Lung (tissue), 12 donors: ENCODE results near the gene APAF1. TPM values are rescaled to one million over a fixed set of nuclear protein-coding genes. Genes with fewer than 3 reads are reported as not detected.
A peak's percentile ranks its signal among the peaks of the same experiment; 100 is the strongest.

ENCODE experiments used
- ATAC-seq: fragments of 200-7000 bp; cut with Tn5 transposase; one replicate; pipeline ENCODE4 v1.9.1; 2020; ENCODE audit warnings: moderate number of reproducible peaks; ENCODE audit not compliant: insufficient read depth, low FRiP score
- DNase-seq, 3 donors: peaks; one replicate each; pipeline ENCODE4 v3.0.0-alpha.2; 2013 to 2017
- H3K27ac ChIP-seq, 2 donors: one replicate each; pipeline ENCODE4 v1.5.1; 2013; ENCODE audit warnings: mild to moderate bottlenecking in 2 of 2, moderate library complexity in 2 of 2, control low read depth in 1 of 2, inconsistent platforms in 1 of 2, low read depth in 1 of 2, low read length in 1 of 2
- H3K27me3 ChIP-seq, 3 donors: one replicate each; pipeline ENCODE4 v1.5.1; 2013; ENCODE audit warnings: low read length in 2 of 3; ENCODE audit not compliant: control insufficient read depth in 3 of 3, insufficient read depth in 3 of 3
- H3K36me3 ChIP-seq, 4 donors: one replicate each; pipeline ENCODE4 v1.5.1; 2013; ENCODE audit warnings: low read length in 4 of 4, mild to moderate bottlenecking in 1 of 4, moderate library complexity in 1 of 4; ENCODE audit not compliant: control insufficient read depth in 4 of 4, insufficient read depth in 4 of 4
- H3K4me1 ChIP-seq, 5 donors: one replicate each; pipeline ENCODE4 v1.5.1; 2013; ENCODE audit warnings: low read length in 5 of 5, mild to moderate bottlenecking in 2 of 5, moderate library complexity in 1 of 5; ENCODE audit not compliant: control insufficient read depth in 5 of 5, insufficient read depth in 5 of 5
- H3K4me3 ChIP-seq: one replicate; pipeline ENCODE4 v1.5.1; 2013; ENCODE audit warnings: mild to moderate bottlenecking, control low read depth, moderate library complexity
- H3K9ac ChIP-seq, 2 donors: one replicate each; pipeline ENCODE4 v1.5.1; 2013; ENCODE audit warnings: low read length in 2 of 2, control low read depth in 1 of 2; ENCODE audit not compliant: insufficient read depth in 1 of 2
- H3K9me3 ChIP-seq, 4 donors: one replicate each; pipeline ENCODE4 v1.5.1; 2013; ENCODE audit warnings: low read length in 3 of 4, mild to moderate bottlenecking in 1 of 4, moderate library complexity in 1 of 4; ENCODE audit not compliant: control insufficient read depth in 4 of 4, insufficient read depth in 3 of 4
- CTCF ChIP-seq: IDR thresholded peaks from 2 replicates; pipeline ENCODE4 v1.5.1; 2012; ENCODE audit warnings: mild to moderate bottlenecking; ENCODE audit errors: control extremely low read depth, extremely low read depth
- WGBS, 2 donors: extraction: QIAGEN DNeasy Blood & Tissue Kit; methylation state at CpG; one replicate each; pipeline ENCODE4 v1.1.7; 2013; 5-methylcytosine and 5-hydroxymethylcytosine counted together
- polyA plus RNA-seq, 2 donors: library from polyadenylated mRNA; stranded (reverse); fragments of 200-250 nt; gene quantifications; one replicate each; pipeline ENCODE4 v1.2.1, GENCODE V29; 2013
- total RNA-seq, 2 donors: library from RNA; depleted of rRNA in 1 of 2; stranded (reverse); fragments of >200 nt in 1 of 2; gene quantifications; one replicate each; pipeline ENCODE4 v1.2.1, GENCODE V29; 2014 to 2021
- donor health status: control.
- donor health status: control.
- donor health status: Bipolar disorder and iron deficiency.
- donor health status: healthy.
- donor health status: DM: yes; HTN: yes; CAD: no.

The APAF1 gene
- total and polyA plus RNA-seq, 4 donors: 6.6 to 53.2 (median 13.7) TPM

- TF ChIP-seq CTCF: no peak
- Histone ChIP-seq H3K9me3 (peaks cover 0 to 6% (median 0%) of the 10 kb centered on the region in 4 donors), H3K4me3 (no peak overlapping the region), H3K27ac (no peak overlapping the region), H3K36me3 (peaks cover 0 to 2% (median 0%) of the 10 kb centered on the region in 4 donors), H3K9ac (no peak overlapping the region), H3K4me1 (peaks cover 0 to 50% (median 14%) of the 10 kb centered on the region in 5 donors), H3K27me3 (peaks cover 0 to 2% (median 0%) of the 10 kb centered on the region in 3 donors)
- no peak for ATAC-seq
- DNase-seq: no peak
- 88 to 95% methylated on average over 4 of the region's 4 CpGs for WGBS, 2 donors
Measured at GRCh38 chr12:98741196-98741555, 96.1 kb downstream of the APAF1 start.

- TF ChIP-seq CTCF: no peak
- peaks cover 0 to 6% (median 0%) of the 10 kb centered on the region in 4 donors for H3K9me3 ChIP-seq
- no peak overlapping the region for H3K9ac ChIP-seq
- peaks cover 0 to 44% (median 13%) of the 10 kb centered on the region in 5 donors for H3K4me1 ChIP-seq
- DNase-seq: no peak
- H3K36me3 ChIP-seq: no peaks in the 10 kb centered on the region
- no peak overlapping the region for H3K27ac ChIP-seq
- WGBS, 2 donors: 63 to 64% methylated on average over 12 of the region's 12 CpGs
- no peak for ATAC-seq
- H3K27me3 ChIP-seq: peaks cover 0 to 5% (median 2%) of the 10 kb centered on the region in 3 donors
- no peak overlapping the region for H3K4me3 ChIP-seq
Measured at GRCh38 chr12:98741556-98742265, 96.6 kb downstream of the APAF1 start.

GRCh38 chr12:98743362-98743953, 98.4 kb downstream of the APAF1 start:
- Histone ChIP-seq H3K9ac (no peak overlapping the region), H3K36me3 (no peaks in the 10 kb centered on the region), H3K9me3 (peaks cover 0 to 6% (median 0%) of the 10 kb centered on the region in 4 donors), H3K27ac (no peak overlapping the region), H3K27me3 (peaks cover 0 to 10% (median 2%) of the 10 kb centered on the region in 3 donors), H3K4me3 (no peak overlapping the region), H3K4me1 (peaks cover 0 to 27% (median 4%) of the 10 kb centered on the region in 5 donors)
- DNase-seq: peak in 2 of 3 donors; percentile 37 to 38
- TF ChIP-seq CTCF: no peak
- WGBS, 2 donors: 28 to 40% methylated on average over 4 of the region's 4 CpGs
- ATAC-seq: no peak
